Transverse colon (tissue), 4 donors: Measurements from ENCODE around the gene POLD1.

Source experiments
- CTCF ChIP-seq, 5 experiments: fragments of 200-600 bp in 3 of 5; fragments of 450-650 bp in 2 of 5; sonication (generic) in 3 of 5; IDR thresholded peaks; 1 replicate in 2 of 5; 2 replicates in 3 of 5; pipeline ENCODE4 v1.5.1; 2016 to 2017; ENCODE audit warnings: antibody characterized with exemption in 5 of 5, inconsistent platforms in 3 of 5, mild to moderate bottlenecking in 2 of 5, moderate library complexity in 1 of 5
- EP300 ChIP-seq: sonication (generic); formaldehyde crosslinking; IDR thresholded peaks from one replicate; pipeline ENCODE4 v1.6.1; 2017; ENCODE audit warnings: antibody characterized with exemption, low read depth
- POLR2A ChIP-seq: fragments of 450-650 bp; IDR thresholded peaks from one replicate; pipeline ENCODE4 v1.6.1; 2016; ENCODE audit warnings: antibody characterized with exemption, mild to moderate bottlenecking, moderate library complexity
- POLR2AphosphoS5 ChIP-seq, 3 donors: sonication (generic); formaldehyde crosslinking; IDR thresholded peaks; one replicate each; pipeline ENCODE4 v1.6.1; 2016; ENCODE audit warnings: antibody characterized with exemption in 3 of 3

GRCh38 chr19:50451223-50451534 lies 67.0 kb downstream of the POLD1 start:
- TF ChIP-seq EP300: no peak
- no peak for TF ChIP-seq CTCF (IDR thresholded peaks at IDR 0.05)
- TF ChIP-seq POLR2A: no peak
- no peak for TF ChIP-seq POLR2AphosphoS5 (IDR thresholded peaks at IDR 0.05)
